K562 (cell line): ENCODE measurements around the gene GRIN2D. TPM values are rescaled to one million over a fixed set of nuclear protein-coding genes. Genes with fewer than 3 reads are reported as not detected.

Source experiments
- ADNP ChIP-seq: fragments of 200-800 bp; sonication (Bioruptor generic); IDR thresholded peaks from 2 replicates; pipeline ENCODE4 v1.6.1; 2016; ENCODE audit warnings: missing genetic modification characterization, missing compliant biosample characterization
- CBFA2T3 ChIP-seq: fragments of 450-650 bp; IDR thresholded peaks from 2 replicates; pipeline ENCODE4 v1.6.1; 2017
- FOS ChIP-seq: IDR thresholded peaks from 3 replicates; pipeline ENCODE4 v1.6.1; 2011; ENCODE audit not compliant: insufficient read length; ENCODE audit errors: extremely low read depth
- GABPB1 ChIP-seq: sonication (generic); formaldehyde crosslinking; IDR thresholded peaks from 2 replicates; pipeline ENCODE4 v1.8.0; 2022; ENCODE audit warnings: mild to moderate bottlenecking, missing genetic modification reagents
- GATA2 ChIP-seq: sonication (generic); formaldehyde crosslinking; IDR thresholded peaks from 2 replicates; pipeline ENCODE4 v1.4.0; 2020; ENCODE audit warnings: mild to moderate bottlenecking, missing genetic modification reagents
- HMGN3 ChIP-seq: IDR thresholded peaks from 2 replicates; pipeline ENCODE4 v1.6.1; 2011; ENCODE audit warnings: borderline replicate concordance, low read depth, mild to moderate bottlenecking, mixed read lengths, low read length; ENCODE audit not compliant: insufficient read length; ENCODE audit errors: extremely low read depth
- JUND ChIP-seq, 2 experiments: IDR thresholded peaks; 2 replicates in 1 of 2; 3 replicates in 1 of 2; pipeline ENCODE4 v1.6.1; 2011; ENCODE audit warnings: borderline replicate concordance in 2 of 2, low read depth in 2 of 2, low read length in 2 of 2, improper control_type of control experiment in 1 of 2, missing biosample characterization in 1 of 2, missing genetic modification characterization in 1 of 2, missing genetic modification reagents in 1 of 2
- MAFG ChIP-seq: fragments of 450-650 bp; conservative IDR thresholded peaks from 2 replicates; pipeline ENCODE4 v1.6.1; 2016; ENCODE audit warnings: missing genetic modification characterization, missing compliant biosample characterization
- NCOA6 ChIP-seq: fragments of 450-650 bp; IDR thresholded peaks from 2 replicates; pipeline ENCODE4 v1.6.1; 2017; ENCODE audit warnings: mild to moderate bottlenecking
- PHF20 ChIP-seq: fragments of 450-650 bp; IDR thresholded peaks from 2 replicates; pipeline ENCODE4 v1.6.1; 2018; ENCODE audit not compliant: partially characterized antibody
- RB1 ChIP-seq: fragments of 450-650 bp; IDR thresholded peaks from 2 replicates; pipeline ENCODE4 v1.6.1; 2017; ENCODE audit warnings: low read depth, mild to moderate bottlenecking
- SP2 ChIP-seq: IDR thresholded peaks from 2 replicates; pipeline ENCODE4 v1.6.1; 2011; ENCODE audit warnings: mild to moderate bottlenecking, low read depth, low read length, moderate library complexity; ENCODE audit not compliant: poor library complexity, severe bottlenecking; ENCODE audit errors: extremely low read depth
- ZBTB7A ChIP-seq: IDR thresholded peaks from 2 replicates; pipeline ENCODE4 v1.6.1; 2011; ENCODE audit warnings: low read depth, mild to moderate bottlenecking, low read length, moderate library complexity, borderline replicate concordance; ENCODE audit not compliant: control insufficient read depth
- ZNF239 ChIP-seq: fragments of 250-450 bp; sonication (Bioruptor Pico); IDR thresholded peaks from 2 replicates; pipeline ENCODE4 v1.4.0; 2020; ENCODE audit warnings: mild to moderate bottlenecking
- ZNF408 ChIP-seq: fragments of 250-450 bp; sonication (Bioruptor Pico); IDR thresholded peaks from 2 replicates; pipeline ENCODE4 v1.4.0; 2020; ENCODE audit warnings: low read depth, mild to moderate bottlenecking, moderate library complexity
- ZNF445 ChIP-seq: fragments of 250-450 bp; sonication (Bioruptor Pico); IDR thresholded peaks from 2 replicates; pipeline ENCODE4 v1.4.0; 2020; ENCODE audit warnings: low read depth, mild to moderate bottlenecking, moderate library complexity
- ZNF668 ChIP-seq: fragments of 250-450 bp; sonication (Bioruptor Pico); IDR thresholded peaks from 2 replicates; pipeline ENCODE4 v1.8.0; 2022; ENCODE audit warnings: mild to moderate bottlenecking, inconsistent platforms
- ZNF696 ChIP-seq: fragments of 250-450 bp; sonication (Bioruptor Pico); conservative IDR thresholded peaks from 2 replicates; pipeline ENCODE4 v1.4.0; 2020; ENCODE audit warnings: mild to moderate bottlenecking, moderate library complexity
- ZNF785 ChIP-seq: fragments of 250-450 bp; sonication (Bioruptor Pico); IDR thresholded peaks from 2 replicates; pipeline ENCODE4 v1.4.0; 2020; ENCODE audit warnings: mild to moderate bottlenecking
- polyA plus RNA-seq, 8 experiments: library from polyadenylated mRNA; depleted of rRNA in 4 of 8; stranded (reverse) in 5 of 8; unstranded in 3 of 8; fragments of >200 nt; fragmentation: Nextera tagmentation in 2 of 8; fragmentation: Illumina TruSeq in 1 of 8; extraction: Ambion mirVana in 2 of 8; extraction: Trizol in 1 of 8; gene quantifications; 2 replicates each; pipeline versions ENCODE4 v1.2.1 to v1.2.3, GENCODE V29; 2011 to 2014; ENCODE audit warnings: inconsistent platforms in 1 of 8, missing spikeins in 1 of 8
- total RNA-seq, 7 experiments: library from RNA; depleted of rRNA in 6 of 7; stranded (reverse); fragments of >200 nt in 6 of 7; fragmentation: Illumina TruSeq in 2 of 7; extraction: Trizol in 2 of 7; gene quantifications; 2 replicates each; pipeline versions ENCODE4 v1.2.1 to v1.2.3, GENCODE V29; 2011 to 2021; ENCODE audit warnings: low replicate concordance in 1 of 7
- TF ChIP-seq, protein P1 (sequence below), 2 experiments: fragments of 450-650 bp; conservative IDR thresholded peaks; 2 replicates each; pipeline ENCODE4 v1.6.1; 2017; ENCODE audit warnings: mild to moderate bottlenecking in 2 of 2, moderate library complexity in 2 of 2
- TF ChIP-seq, protein P2 (sequence below): fragments of 200-800 bp; sonication (Bioruptor generic); IDR thresholded peaks from 2 replicates; pipeline ENCODE4 v1.6.1; 2017; ENCODE audit warnings: missing genetic modification characterization, missing compliant biosample characterization
- TF ChIP-seq, protein P3 (sequence below): fragments of 250-450 bp; sonication (Bioruptor Pico); IDR thresholded peaks from 2 replicates; pipeline ENCODE4 v1.5.0; 2021
- TF ChIP-seq, protein P4 (sequence below): fragments of 450-650 bp; formaldehyde crosslinking; IDR thresholded peaks from 2 replicates; pipeline ENCODE4 v1.4.0; 2020; ENCODE audit warnings: mild to moderate bottlenecking, moderate library complexity
- TF ChIP-seq, protein P5 (sequence below): fragments of 250-450 bp; sonication (Bioruptor Pico); IDR thresholded peaks from 2 replicates; pipeline ENCODE4 v1.4.0; 2020; ENCODE audit warnings: mild to moderate bottlenecking

GRIN2D gene
- total and polyA plus RNA-seq, 9 of the 15 experiments (the other 6 are each of a cell fraction or from before 2014, with no cell fraction given) = 0.32 to 31.5 (median 1.8) TPM

DNA sequence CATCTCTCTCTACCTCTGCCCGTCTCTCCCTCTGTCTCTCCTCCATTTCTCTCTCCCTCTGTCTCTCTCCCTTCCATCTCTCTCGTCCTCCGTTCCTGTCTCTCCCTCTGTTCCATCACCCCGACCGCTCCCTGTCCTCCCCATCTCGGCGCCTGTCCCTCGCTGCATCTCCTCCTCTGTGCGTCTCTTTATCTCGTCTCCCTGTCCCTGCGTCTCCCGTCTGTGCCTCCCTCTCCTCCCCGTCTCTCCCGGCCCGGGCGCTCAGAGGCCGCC, 4.6 kb downstream of the GRIN2D start (continued):
- TF ChIP-seq, protein P1, sequence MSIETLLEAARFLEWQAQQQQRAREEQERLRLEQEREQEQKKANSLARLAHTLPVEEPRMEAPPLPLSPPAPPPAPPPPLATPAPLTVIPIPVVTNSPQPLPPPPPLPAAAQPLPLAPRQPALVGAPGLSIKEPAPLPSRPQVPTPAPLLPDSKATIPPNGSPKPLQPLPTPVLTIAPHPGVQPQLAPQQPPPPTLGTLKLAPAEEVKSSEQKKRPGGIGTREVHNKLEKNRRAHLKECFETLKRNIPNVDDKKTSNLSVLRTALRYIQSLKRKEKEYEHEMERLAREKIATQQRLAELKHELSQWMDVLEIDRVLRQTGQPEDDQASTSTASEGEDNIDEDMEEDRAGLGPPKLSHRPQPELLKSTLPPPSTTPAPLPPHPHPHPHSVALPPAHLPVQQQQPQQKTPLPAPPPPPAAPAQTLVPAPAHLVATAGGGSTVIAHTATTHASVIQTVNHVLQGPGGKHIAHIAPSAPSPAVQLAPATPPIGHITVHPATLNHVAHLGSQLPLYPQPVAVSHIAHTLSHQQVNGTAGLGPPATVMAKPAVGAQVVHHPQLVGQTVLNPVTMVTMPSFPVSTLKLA (conservative IDR thresholded peaks at IDR 0.05) = no peak
- TF ChIP-seq SP2 (no peak), ZNF445 (CRISPR knock-in tag) (no peak), ZNF408 (CRISPR knock-in tag) (no peak), GATA2 (CRISPR knock-in tag) (no peak), RB1 (no peak), ZNF785 (no peak), JUND (IDR thresholded peaks at IDR 0.05; ENCODE audit: borderline replicate concordance, low read depth, low read length) (no peak), JUND (tag; IDR thresholded peaks at IDR 0.05; ENCODE audit: borderline replicate concordance, low read depth, low read length) (no peak), HMGN3 (no peak), FOS (no peak), ADNP (tag) (no peak), ZNF668 (no peak), PHF20 (no peak), ZBTB7A (no peak), CBFA2T3 (no peak), MAFG (tag) (no peak), GABPB1 (peak; percentile 2; the same call in 1 of the 2 replicates), NCOA6 (peak; percentile 60; the same call in 1 of the 2 replicates), ZNF239 (CRISPR knock-in tag) (no peak), ZNF696 (CRISPR knock-in tag) (no peak)
- TF ChIP-seq, protein P2, sequence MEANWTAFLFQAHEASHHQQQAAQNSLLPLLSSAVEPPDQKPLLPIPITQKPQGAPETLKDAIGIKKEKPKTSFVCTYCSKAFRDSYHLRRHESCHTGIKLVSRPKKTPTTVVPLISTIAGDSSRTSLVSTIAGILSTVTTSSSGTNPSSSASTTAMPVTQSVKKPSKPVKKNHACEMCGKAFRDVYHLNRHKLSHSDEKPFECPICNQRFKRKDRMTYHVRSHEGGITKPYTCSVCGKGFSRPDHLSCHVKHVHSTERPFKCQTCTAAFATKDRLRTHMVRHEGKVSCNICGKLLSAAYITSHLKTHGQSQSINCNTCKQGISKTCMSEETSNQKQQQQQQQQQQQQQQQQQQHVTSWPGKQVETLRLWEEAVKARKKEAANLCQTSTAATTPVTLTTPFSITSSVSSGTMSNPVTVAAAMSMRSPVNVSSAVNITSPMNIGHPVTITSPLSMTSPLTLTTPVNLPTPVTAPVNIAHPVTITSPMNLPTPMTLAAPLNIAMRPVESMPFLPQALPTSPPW = no peak
- TF ChIP-seq, protein P3, sequence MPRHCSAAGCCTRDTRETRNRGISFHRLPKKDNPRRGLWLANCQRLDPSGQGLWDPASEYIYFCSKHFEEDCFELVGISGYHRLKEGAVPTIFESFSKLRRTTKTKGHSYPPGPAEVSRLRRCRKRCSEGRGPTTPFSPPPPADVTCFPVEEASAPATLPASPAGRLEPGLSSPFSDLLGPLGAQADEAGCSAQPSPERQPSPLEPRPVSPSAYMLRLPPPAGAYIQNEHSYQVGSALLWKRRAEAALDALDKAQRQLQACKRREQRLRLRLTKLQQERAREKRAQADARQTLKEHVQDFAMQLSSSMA (CRISPR knock-in tag) = no peak
- TF ChIP-seq, protein P4, sequence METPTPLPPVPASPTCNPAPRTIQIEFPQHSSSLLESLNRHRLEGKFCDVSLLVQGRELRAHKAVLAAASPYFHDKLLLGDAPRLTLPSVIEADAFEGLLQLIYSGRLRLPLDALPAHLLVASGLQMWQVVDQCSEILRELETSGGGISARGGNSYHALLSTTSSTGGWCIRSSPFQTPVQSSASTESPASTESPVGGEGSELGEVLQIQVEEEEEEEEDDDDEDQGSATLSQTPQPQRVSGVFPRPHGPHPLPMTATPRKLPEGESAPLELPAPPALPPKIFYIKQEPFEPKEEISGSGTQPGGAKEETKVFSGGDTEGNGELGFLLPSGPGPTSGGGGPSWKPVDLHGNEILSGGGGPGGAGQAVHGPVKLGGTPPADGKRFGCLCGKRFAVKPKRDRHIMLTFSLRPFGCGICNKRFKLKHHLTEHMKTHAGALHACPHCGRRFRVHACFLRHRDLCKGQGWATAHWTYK (CRISPR knock-in tag) = no peak; the same call in 1 of the 2 replicates
- TF ChIP-seq, protein P5, sequence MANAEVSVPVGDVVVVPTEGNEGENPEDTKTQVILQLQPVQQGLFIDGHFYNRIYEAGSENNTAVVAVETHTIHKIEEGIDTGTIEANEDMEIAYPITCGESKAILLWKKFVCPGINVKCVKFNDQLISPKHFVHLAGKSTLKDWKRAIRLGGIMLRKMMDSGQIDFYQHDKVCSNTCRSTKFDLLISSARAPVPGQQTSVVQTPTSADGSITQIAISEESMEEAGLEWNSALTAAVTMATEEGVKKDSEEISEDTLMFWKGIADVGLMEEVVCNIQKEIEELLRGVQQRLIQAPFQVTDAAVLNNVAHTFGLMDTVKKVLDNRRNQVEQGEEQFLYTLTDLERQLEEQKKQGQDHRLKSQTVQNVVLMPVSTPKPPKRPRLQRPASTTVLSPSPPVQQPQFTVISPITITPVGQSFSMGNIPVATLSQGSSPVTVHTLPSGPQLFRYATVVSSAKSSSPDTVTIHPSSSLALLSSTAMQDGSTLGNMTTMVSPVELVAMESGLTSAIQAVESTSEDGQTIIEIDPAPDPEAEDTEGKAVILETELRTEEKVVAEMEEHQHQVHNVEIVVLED (CRISPR knock-in tag) = no peak
